Neural progenitor cell (in vitro differentiated cells): ENCODE data around the gene STX8. TPM values are rescaled to one million over a fixed set of nuclear protein-coding genes. Genes with fewer than 3 reads are reported as not detected.
"Not testable (repeated sequence)": the region's sequence is repeated elsewhere in the genome, so short reads cannot be mapped to it uniquely, and the experiment has no call there.

Source experiments
- DNase-seq: peaks from one replicate; pipeline ENCODE4 v3.0.0-alpha.2; 2016; ENCODE audit warnings: low spot score
- H2AFZ ChIP-seq: fragments of 200-600 bp; sonication (generic); replicated peaks from 2 replicates; pipeline ENCODE4 v1.6.1; 2016; ENCODE audit warnings: antibody characterized with exemption
- H3F3A ChIP-seq: fragments of 200-600 bp; sonication (generic); 2 replicates; pipeline ENCODE4 v1.6.1; 2016; ENCODE audit warnings: antibody characterized with exemption, low read depth
- H3K27ac ChIP-seq: fragments of 200-600 bp; sonication (generic); 2 replicates; pipeline ENCODE4 v1.5.1; 2016; ENCODE audit warnings: mild to moderate bottlenecking
- H3K27me3 ChIP-seq: fragments of 200-600 bp; sonication (generic); 2 replicates; pipeline ENCODE4 v1.6.1; 2016; ENCODE audit warnings: mild to moderate bottlenecking, moderate library complexity
- H3K36me3 ChIP-seq: fragments of 200-600 bp; sonication (generic); 2 replicates; pipeline ENCODE4 v1.5.1; 2016
- H3K4me1 ChIP-seq: fragments of 200-600 bp; sonication (generic); 2 replicates; pipeline ENCODE4 v1.6.1; 2016; ENCODE audit warnings: mixed run types
- H3K4me2 ChIP-seq: fragments of 200-600 bp; sonication (generic); 2 replicates; pipeline ENCODE4 v1.6.1; 2016
- H3K4me3 ChIP-seq: fragments of 200-600 bp; sonication (generic); 2 replicates; pipeline ENCODE4 v1.5.1; 2016
- H3K79me2 ChIP-seq: fragments of 200-600 bp; sonication (generic); 2 replicates; pipeline ENCODE4 v1.6.1; 2016; ENCODE audit warnings: low read depth
- H3K9ac ChIP-seq: fragments of 200-600 bp; sonication (generic); 2 replicates; pipeline ENCODE4 v1.6.1; 2016
- H3K9me3 ChIP-seq: fragments of 200-600 bp; sonication (generic); 2 replicates; pipeline ENCODE4 v1.5.1; 2016; ENCODE audit warnings: low read depth
- H4K20me1 ChIP-seq: fragments of 200-600 bp; sonication (generic); 2 replicates; pipeline ENCODE4 v1.6.1; 2016; ENCODE audit warnings: low read depth
- H3K27ac Mint-ChIP-seq: 3 replicates; pipeline ENCODE4 v1.8.0; 2021; ENCODE audit warnings: mixed read lengths
- H3K27me3 Mint-ChIP-seq: 2 replicates; pipeline ENCODE4 v1.8.0; 2022; ENCODE audit warnings: low read depth, mild to moderate bottlenecking, inconsistent platforms, moderate library complexity, mixed read lengths; ENCODE audit not compliant: insufficient read depth
- H3K36me3 Mint-ChIP-seq: 3 replicates; pipeline ENCODE4 v1.8.0; 2021; ENCODE audit warnings: mixed read lengths
- H3K4me1 Mint-ChIP-seq: 3 replicates; pipeline ENCODE4 v1.8.0; 2021; ENCODE audit warnings: mixed read lengths
- H3K4me3 Mint-ChIP-seq: 3 replicates; pipeline ENCODE4 v1.8.0; 2021; ENCODE audit warnings: mild to moderate bottlenecking, moderate library complexity, mixed read lengths
- H3K9me3 Mint-ChIP-seq: 3 replicates; pipeline ENCODE4 v1.8.0; 2020; ENCODE audit warnings: mixed read lengths
- CTCF ChIP-seq: fragments of 200-600 bp; sonication (generic); IDR thresholded peaks from 2 replicates; pipeline ENCODE4 v1.5.1; 2017; ENCODE audit warnings: antibody characterized with exemption, mild to moderate bottlenecking
- EZH2 ChIP-seq: fragments of 200-600 bp; sonication (generic); IDR thresholded peaks from 2 replicates; pipeline ENCODE4 v1.6.1; 2017; ENCODE audit warnings: antibody characterized with exemption, mild to moderate bottlenecking, moderate library complexity
- EZH2phosphoT487 ChIP-seq: fragments of 200-600 bp; sonication (generic); IDR thresholded peaks from 2 replicates; pipeline ENCODE4 v1.6.1; 2017; ENCODE audit warnings: antibody characterized with exemption
- total RNA-seq: library from RNA; depleted of rRNA; stranded (reverse); fragments of >200 nt; gene quantifications from 2 replicates; pipeline ENCODE4 v1.2.3, GENCODE V29; 2015; ENCODE audit warnings: low replicate concordance

Gene STX8
- total RNA-seq, 1 donor from 2014 or later = 79.7 TPM

GRCh38 chr17:9456330-9456729 is 119.3 kb downstream of the STX8 start:
- Histone ChIP-seq H3K9me3 (peaks cover 4% of the 10 kb centered on the region), H2AFZ (no peak overlapping the region), H3K27me3 (no peaks in the 10 kb centered on the region), H3K4me1 (no peaks in the 10 kb centered on the region), H4K20me1 (no peaks in the 10 kb centered on the region), H3F3A (no peaks in the 10 kb centered on the region), H3K4me3 (no peak overlapping the region), H3K79me2 (no peaks in the 10 kb centered on the region), H3K9ac (no peak overlapping the region), H3K4me2 (no peak overlapping the region), H3K27ac (no peak overlapping the region), H3K36me3 (no peaks in the 10 kb centered on the region)
- TF ChIP-seq EZH2 (no peak), EZH2phosphoT487 (no peak), CTCF (no peak)
- peaks cover 2% of the 10 kb centered on the region for H3K36me3 Mint-ChIP-seq
- H3K4me1 Mint-ChIP-seq = peaks cover 11% of the 10 kb centered on the region
- H3K9me3 Mint-ChIP-seq = peaks cover 7% of the 10 kb centered on the region
- H3K27ac Mint-ChIP-seq = no peak overlapping the region
- no peak for DNase-seq
- H3K27me3 Mint-ChIP-seq = peaks cover 2% of the 10 kb centered on the region
- H3K4me3 Mint-ChIP-seq = no peak overlapping the region

GRCh38 chr17:9451934-9452333 is 123.7 kb downstream of the STX8 start:
- H3K4me1 Mint-ChIP-seq = peaks cover 11% of the 10 kb centered on the region
- no peak overlapping the region for H3K27ac Mint-ChIP-seq
- peaks cover 2% of the 10 kb centered on the region for H3K9me3 Mint-ChIP-seq

GRCh38 chr17:9447298-9447697 is 128.3 kb downstream of the STX8 start:
- not testable (repeated sequence) for H3K4me1 ChIP-seq, H3F3A ChIP-seq, H3K9me3 Mint-ChIP-seq, H4K20me1 ChIP-seq, H3K27me3 Mint-ChIP-seq, DNase-seq, H3K4me3 Mint-ChIP-seq, H3K27me3 ChIP-seq, H3K4me3 ChIP-seq, H3K4me2 ChIP-seq, H3K9ac ChIP-seq, H3K36me3 ChIP-seq, H3K27ac Mint-ChIP-seq, H3K27ac ChIP-seq, H3K79me2 ChIP-seq, H3K4me1 Mint-ChIP-seq, H3K9me3 ChIP-seq, H3K36me3 Mint-ChIP-seq, H2AFZ ChIP-seq

More at GRCh38 chr17:9451934-9452333, 123.7 kb downstream of the STX8 start:
- Mint-ChIP-seq H3K4me3 (no peak overlapping the region), H3K36me3 (peaks cover 2% of the 10 kb centered on the region), H3K27me3 (no peaks in the 10 kb centered on the region)
- no peak for DNase-seq
- H3K4me2 ChIP-seq = no peak overlapping the region
- H3F3A ChIP-seq = no peaks in the 10 kb centered on the region
- no peak overlapping the region for H3K9ac ChIP-seq
- no peak overlapping the region for H3K4me3 ChIP-seq
- no peaks in the 10 kb centered on the region for H4K20me1 ChIP-seq
- no peaks in the 10 kb centered on the region for H3K79me2 ChIP-seq
- no peaks in the 10 kb centered on the region for H3K27me3 ChIP-seq
- H3K36me3 ChIP-seq = no peaks in the 10 kb centered on the region
- no peak overlapping the region for H3K27ac ChIP-seq
- no peak for TF ChIP-seq EZH2phosphoT487
- TF ChIP-seq EZH2 = no peak
- no peak for TF ChIP-seq CTCF
- H2AFZ ChIP-seq = no peak overlapping the region
- no peaks in the 10 kb centered on the region for H3K4me1 ChIP-seq
- H3K9me3 ChIP-seq = peaks cover 4% of the 10 kb centered on the region

- H3K4me1 Mint-ChIP-seq = peaks cover 7% of the 10 kb centered on the region
- H3K4me3 ChIP-seq = no peak overlapping the region
- H3K36me3 Mint-ChIP-seq = peaks cover 4% of the 10 kb centered on the region
- no peak overlapping the region for H3K27ac Mint-ChIP-seq
- H3K4me1 ChIP-seq = peaks cover 10% of the 10 kb centered on the region
- no peak overlapping the region for H3K9ac ChIP-seq
- no peaks in the 10 kb centered on the region for H3K79me2 ChIP-seq
- H3K9me3 ChIP-seq = no peaks in the 10 kb centered on the region
- TF ChIP-seq EZH2 (no peak), CTCF (no peak), EZH2phosphoT487 (no peak)
- no peak overlapping the region for H3K4me2 ChIP-seq
- H4K20me1 ChIP-seq = no peaks in the 10 kb centered on the region
- no peak overlapping the region for H3K27ac ChIP-seq
- H3K27me3 ChIP-seq = no peaks in the 10 kb centered on the region
- DNase-seq = no peak
- peaks cover 7% of the 10 kb centered on the region for H3K9me3 Mint-ChIP-seq
- no peaks in the 10 kb centered on the region for H3K36me3 ChIP-seq
- peaks cover 6% of the 10 kb centered on the region for H3F3A ChIP-seq
- H2AFZ ChIP-seq = no peak overlapping the region
- H3K4me3 Mint-ChIP-seq = no peak overlapping the region
- H3K27me3 Mint-ChIP-seq = no peaks in the 10 kb centered on the region
These were observed 129.1 kb downstream of the STX8 start for GRCh38 chr17:9446528-9446927.
